ENCODE measurements around the gene PHYHD1. TPM values are rescaled to one million over a fixed set of nuclear protein-coding genes. Genes with fewer than 3 reads are reported as not detected.
A peak's percentile ranks its signal among the peaks of the same experiment; 100 is the strongest.

PHYHD1 gene
- total and polyA plus RNA-seq, 2 of the 13 experiments (the other 11 are each of a cell fraction or from before 2014, with no cell fraction given) = 10.6 to 25.3 TPM

DNA sequence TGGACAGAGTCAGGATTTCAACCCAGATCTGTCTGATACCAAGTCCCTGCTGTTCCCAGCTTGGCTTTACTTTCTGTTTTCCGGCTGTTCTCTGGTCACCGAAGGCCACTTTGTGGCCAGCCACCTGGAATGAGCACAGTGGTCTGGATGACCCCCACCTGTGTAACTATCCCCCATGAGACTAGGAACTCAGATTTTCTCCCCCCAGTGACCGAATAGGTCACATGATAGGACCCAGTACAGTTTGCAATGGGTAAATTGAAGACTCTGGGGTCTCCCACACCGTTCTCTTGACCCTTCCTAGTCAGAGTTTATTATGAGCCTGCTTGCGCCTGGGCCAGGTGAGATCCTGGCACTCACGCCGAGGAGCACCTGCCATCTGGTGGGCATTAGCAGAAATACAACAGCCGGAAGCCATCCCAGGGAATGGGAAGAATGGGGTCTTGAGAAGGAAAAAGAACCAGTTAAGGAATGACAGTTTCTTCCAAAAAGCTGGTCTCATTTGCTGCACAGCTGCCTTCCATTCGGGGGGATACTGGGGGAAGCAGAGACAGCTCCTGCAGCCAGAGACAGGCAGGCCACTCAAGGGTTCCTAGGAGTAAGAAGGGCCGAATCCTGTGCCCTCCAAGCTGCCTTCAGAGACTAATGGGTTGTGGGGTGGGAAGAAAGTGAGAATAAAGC is 7.1 kb downstream of the PHYHD1 start (continued):
- TF ChIP-seq ISL2 (CRISPR knock-in tag; IDR thresholded peaks at IDR 0.05) (no peak), HOXA9 (CRISPR knock-in tag; IDR thresholded peaks at IDR 0.05; ENCODE audit: borderline replicate concordance) (no peak), ZNF432 (CRISPR knock-in tag; IDR thresholded peaks at IDR 0.05; ENCODE audit: borderline replicate concordance) (no peak), SP5 (CRISPR knock-in tag; IDR thresholded peaks at IDR 0.05; ENCODE audit: borderline replicate concordance, low read depth) (no peak), TBX2 (CRISPR knock-in tag; IDR thresholded peaks at IDR 0.05; ENCODE audit: borderline replicate concordance) (0 out of 2 replicates have a peak, but pooled peaks have one; percentile 27), EZH2 (conservative IDR thresholded peaks at IDR 0.05; ENCODE audit: low read depth, low read length) (no peak), TEAD3 (CRISPR knock-in tag; optimal IDR thresholded peaks at IDR 0.05; ENCODE audit: borderline replicate concordance) (peak; percentile 70), ZBTB44 (CRISPR knock-in tag; IDR thresholded peaks at IDR 0.05) (no peak), CREB1 (IDR thresholded peaks at IDR 0.05) (no peak), CREB1 (CRISPR knock-in tag; IDR thresholded peaks at IDR 0.05) (no peak), TIGD3 (CRISPR knock-in tag; IDR thresholded peaks at IDR 0.05; ENCODE audit: borderline replicate concordance) (no peak), ZSCAN20 (CRISPR knock-in tag; IDR thresholded peaks at IDR 0.05; ENCODE audit: borderline replicate concordance) (no peak)
- TF ChIP-seq, protein P1, sequence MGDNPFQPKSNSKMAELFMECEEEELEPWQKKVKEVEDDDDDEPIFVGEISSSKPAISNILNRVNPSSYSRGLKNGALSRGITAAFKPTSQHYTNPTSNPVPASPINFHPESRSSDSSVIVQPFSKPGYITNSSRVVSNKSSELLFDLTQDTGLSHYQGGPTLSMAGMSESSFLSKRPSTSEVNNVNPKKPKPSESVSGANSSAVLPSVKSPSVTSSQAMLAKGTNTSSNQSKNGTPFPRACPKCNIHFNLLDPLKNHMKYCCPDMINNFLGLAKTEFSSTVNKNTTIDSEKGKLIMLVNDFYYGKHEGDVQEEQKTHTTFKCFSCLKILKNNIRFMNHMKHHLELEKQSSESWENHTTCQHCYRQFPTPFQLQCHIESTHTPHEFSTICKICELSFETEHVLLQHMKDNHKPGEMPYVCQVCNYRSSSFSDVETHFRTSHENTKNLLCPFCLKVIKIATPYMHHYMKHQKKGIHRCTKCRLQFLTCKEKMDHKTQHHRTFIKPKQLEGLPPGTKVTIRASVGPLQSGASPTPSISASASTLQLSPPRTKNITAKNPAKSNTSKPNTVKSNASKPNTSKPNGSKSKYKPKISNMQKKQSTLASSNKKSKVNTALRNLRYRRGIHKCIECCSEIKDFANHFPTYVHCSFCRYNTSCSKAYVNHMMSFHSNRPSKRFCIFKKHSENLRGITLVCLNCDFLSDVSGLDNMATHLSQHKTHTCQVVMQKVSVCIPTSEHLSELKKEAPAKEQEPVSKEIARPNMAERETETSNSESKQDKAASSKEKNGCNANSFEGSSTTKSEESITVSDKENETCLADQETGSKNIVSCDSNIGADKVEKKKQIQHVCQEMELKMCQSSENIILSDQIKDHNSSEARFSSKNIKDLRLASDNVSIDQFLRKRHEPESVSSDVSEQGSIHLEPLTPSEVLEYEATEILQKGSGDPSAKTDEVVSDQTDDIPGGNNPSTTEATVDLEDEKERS (CRISPR knock-in tag; IDR thresholded peaks at IDR 0.05) = no peak
- TF ChIP-seq, protein P2, sequence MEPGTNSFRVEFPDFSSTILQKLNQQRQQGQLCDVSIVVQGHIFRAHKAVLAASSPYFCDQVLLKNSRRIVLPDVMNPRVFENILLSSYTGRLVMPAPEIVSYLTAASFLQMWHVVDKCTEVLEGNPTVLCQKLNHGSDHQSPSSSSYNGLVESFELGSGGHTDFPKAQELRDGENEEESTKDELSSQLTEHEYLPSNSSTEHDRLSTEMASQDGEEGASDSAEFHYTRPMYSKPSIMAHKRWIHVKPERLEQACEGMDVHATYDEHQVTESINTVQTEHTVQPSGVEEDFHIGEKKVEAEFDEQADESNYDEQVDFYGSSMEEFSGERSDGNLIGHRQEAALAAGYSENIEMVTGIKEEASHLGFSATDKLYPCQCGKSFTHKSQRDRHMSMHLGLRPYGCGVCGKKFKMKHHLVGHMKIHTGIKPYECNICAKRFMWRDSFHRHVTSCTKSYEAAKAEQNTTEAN (CRISPR knock-in tag; conservative IDR thresholded peaks at IDR 0.05) = no peak
- TF ChIP-seq, protein P3, sequence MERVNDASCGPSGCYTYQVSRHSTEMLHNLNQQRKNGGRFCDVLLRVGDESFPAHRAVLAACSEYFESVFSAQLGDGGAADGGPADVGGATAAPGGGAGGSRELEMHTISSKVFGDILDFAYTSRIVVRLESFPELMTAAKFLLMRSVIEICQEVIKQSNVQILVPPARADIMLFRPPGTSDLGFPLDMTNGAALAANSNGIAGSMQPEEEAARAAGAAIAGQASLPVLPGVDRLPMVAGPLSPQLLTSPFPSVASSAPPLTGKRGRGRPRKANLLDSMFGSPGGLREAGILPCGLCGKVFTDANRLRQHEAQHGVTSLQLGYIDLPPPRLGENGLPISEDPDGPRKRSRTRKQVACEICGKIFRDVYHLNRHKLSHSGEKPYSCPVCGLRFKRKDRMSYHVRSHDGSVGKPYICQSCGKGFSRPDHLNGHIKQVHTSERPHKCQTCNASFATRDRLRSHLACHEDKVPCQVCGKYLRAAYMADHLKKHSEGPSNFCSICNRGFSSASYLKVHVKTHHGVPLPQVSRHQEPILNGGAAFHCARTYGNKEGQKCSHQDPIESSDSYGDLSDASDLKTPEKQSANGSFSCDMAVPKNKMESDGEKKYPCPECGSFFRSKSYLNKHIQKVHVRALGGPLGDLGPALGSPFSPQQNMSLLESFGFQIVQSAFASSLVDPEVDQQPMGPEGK (CRISPR knock-in tag; IDR thresholded peaks at IDR 0.05) = no peak
